Measurements from ENCODE around the gene TAC4.

- TF ChIP-seq EZH2 (IDR thresholded peaks at IDR 0.05): no peak
- TF ChIP-seq POLR2AphosphoS5 (IDR thresholded peaks at IDR 0.05; ENCODE audit: borderline replicate concordance, low read depth, low read length): no peak
Measured at GRCh38 chr17:49848019-49848473, at the start of gene TAC4.
